ENCODE data around the gene IL12RB2.
A peak's percentile ranks its signal among the peaks of the same experiment; 100 is the strongest.

- TF ChIP-seq CTCF (tag by site-specific recombination; IDR thresholded peaks at IDR 0.05) (no peak), ZSCAN18 (tag by site-specific recombination; IDR thresholded peaks at IDR 0.05) (no peak), TCF7L2 (IDR thresholded peaks at IDR 0.05; ENCODE audit: borderline replicate concordance, low read depth, low read length) (no peak), ZBTB48 (tag by site-specific recombination; IDR thresholded peaks at IDR 0.05) (no peak), ZBTB7A (tag by site-specific recombination; IDR thresholded peaks at IDR 0.05; ENCODE audit: low read depth) (no peak), ZBTB1 (tag by site-specific recombination; IDR thresholded peaks at IDR 0.05) (no peak), KLF8 (tag by site-specific recombination; IDR thresholded peaks at IDR 0.05) (no peak), ZNF341 (tag by site-specific recombination; IDR thresholded peaks at IDR 0.05; ENCODE audit: low read depth) (no peak), BCL11A (tag by site-specific recombination; IDR thresholded peaks at IDR 0.05; ENCODE audit: low read depth) (no peak), ZBTB21 (tag by site-specific recombination; IDR thresholded peaks at IDR 0.05) (0 out of 2 replicates have a peak, but pooled peaks have one; percentile 38), WT1 (tag by site-specific recombination; IDR thresholded peaks at IDR 0.05) (no peak)
- TF ChIP-seq, protein P1, sequence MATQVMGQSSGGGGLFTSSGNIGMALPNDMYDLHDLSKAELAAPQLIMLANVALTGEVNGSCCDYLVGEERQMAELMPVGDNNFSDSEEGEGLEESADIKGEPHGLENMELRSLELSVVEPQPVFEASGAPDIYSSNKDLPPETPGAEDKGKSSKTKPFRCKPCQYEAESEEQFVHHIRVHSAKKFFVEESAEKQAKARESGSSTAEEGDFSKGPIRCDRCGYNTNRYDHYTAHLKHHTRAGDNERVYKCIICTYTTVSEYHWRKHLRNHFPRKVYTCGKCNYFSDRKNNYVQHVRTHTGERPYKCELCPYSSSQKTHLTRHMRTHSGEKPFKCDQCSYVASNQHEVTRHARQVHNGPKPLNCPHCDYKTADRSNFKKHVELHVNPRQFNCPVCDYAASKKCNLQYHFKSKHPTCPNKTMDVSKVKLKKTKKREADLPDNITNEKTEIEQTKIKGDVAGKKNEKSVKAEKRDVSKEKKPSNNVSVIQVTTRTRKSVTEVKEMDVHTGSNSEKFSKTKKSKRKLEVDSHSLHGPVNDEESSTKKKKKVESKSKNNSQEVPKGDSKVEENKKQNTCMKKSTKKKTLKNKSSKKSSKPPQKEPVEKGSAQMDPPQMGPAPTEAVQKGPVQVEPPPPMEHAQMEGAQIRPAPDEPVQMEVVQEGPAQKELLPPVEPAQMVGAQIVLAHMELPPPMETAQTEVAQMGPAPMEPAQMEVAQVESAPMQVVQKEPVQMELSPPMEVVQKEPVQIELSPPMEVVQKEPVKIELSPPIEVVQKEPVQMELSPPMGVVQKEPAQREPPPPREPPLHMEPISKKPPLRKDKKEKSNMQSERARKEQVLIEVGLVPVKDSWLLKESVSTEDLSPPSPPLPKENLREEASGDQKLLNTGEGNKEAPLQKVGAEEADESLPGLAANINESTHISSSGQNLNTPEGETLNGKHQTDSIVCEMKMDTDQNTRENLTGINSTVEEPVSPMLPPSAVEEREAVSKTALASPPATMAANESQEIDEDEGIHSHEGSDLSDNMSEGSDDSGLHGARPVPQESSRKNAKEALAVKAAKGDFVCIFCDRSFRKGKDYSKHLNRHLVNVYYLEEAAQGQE (tag by site-specific recombination; IDR thresholded peaks at IDR 0.05) = no peak
Observed at GRCh38 chr1:67404212-67404620, 96.5 kb downstream of the IL12RB2 start.

Data from HEK293 (cell line).